NB4 (cell line): ENCODE results near the gene CSRP1.

Source experiments
- POLR2A ChIP-seq: IDR thresholded peaks from 2 replicates; pipeline ENCODE4 v1.6.1; 2011; ENCODE audit warnings: mild to moderate bottlenecking; ENCODE audit not compliant: insufficient read length; ENCODE audit errors: extremely low read depth
- TF ChIP-seq, protein P1 (sequence below): IDR thresholded peaks from one replicate; pipeline ENCODE4 v1.5.1; 2012; ENCODE audit warnings: low read depth, low read length
- TF ChIP-seq, protein P2 (sequence below): IDR thresholded peaks from 2 replicates; pipeline ENCODE4 v1.6.1; 2011; ENCODE audit warnings: low read depth, low read length

DNA sequence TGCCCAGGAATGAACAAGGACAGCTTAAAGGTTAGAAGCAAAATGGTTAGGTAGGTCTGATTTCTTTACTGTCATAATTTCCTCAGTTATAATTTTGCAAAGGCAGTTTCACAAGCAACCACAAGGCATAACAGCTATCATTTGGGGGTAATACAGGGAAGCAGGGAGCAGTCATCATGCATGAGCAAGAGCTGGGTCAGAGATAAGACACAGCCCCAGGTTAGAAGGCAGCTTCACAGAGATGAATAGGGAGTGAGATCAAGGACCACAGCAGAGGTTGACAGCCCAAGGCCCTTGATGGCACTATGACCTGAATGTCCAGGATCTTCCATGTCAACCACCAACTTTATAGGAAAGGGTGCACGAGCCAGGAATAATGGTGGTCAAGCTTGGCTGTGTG is 9.0 kb upstream of the CSRP1 start:
- TF ChIP-seq, protein P1, sequence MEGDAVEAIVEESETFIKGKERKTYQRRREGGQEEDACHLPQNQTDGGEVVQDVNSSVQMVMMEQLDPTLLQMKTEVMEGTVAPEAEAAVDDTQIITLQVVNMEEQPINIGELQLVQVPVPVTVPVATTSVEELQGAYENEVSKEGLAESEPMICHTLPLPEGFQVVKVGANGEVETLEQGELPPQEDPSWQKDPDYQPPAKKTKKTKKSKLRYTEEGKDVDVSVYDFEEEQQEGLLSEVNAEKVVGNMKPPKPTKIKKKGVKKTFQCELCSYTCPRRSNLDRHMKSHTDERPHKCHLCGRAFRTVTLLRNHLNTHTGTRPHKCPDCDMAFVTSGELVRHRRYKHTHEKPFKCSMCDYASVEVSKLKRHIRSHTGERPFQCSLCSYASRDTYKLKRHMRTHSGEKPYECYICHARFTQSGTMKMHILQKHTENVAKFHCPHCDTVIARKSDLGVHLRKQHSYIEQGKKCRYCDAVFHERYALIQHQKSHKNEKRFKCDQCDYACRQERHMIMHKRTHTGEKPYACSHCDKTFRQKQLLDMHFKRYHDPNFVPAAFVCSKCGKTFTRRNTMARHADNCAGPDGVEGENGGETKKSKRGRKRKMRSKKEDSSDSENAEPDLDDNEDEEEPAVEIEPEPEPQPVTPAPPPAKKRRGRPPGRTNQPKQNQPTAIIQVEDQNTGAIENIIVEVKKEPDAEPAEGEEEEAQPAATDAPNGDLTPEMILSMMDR = no peak
- TF ChIP-seq POLR2A = no peak
- TF ChIP-seq, protein P2, sequence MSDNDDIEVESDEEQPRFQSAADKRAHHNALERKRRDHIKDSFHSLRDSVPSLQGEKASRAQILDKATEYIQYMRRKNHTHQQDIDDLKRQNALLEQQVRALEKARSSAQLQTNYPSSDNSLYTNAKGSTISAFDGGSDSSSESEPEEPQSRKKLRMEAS = no peak
